GOT3 (cell line): ENCODE data around the gene PPP1R27.

Experiments
- DNase-seq: peaks from one replicate; lab custom pipeline; 2025; ENCODE audit warnings: mixed read lengths; lab: John Stamatoyannopoulos, UW

PPP1R27 gene

DNA sequence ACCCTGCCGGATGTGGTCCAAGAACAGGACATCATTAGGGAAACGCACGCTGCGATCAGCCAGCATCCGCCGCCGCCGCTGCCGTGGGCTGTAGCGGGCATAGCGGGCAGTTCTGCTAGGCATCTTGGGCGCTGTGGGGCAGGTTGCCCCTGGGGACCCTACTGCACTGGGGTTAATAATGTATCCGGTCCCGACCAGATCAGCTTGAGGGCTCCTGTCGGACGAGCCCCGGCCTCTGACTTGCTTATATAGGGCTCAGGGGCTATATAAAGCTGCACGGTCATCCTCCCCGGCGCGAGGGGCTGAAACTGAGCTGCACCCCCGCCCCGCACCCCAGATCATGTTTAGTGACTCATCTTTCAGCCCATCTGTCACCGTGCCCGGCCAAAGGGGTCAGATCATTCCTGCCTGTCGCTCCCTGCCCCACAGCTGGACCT is at the start of gene PPP1R27:
PPP1R27 (minus strand) TSS at position 220 of the 437 bp plus-strand sequence; CDS start at position 123, 97 bp downstream.
- DNase-seq: no peak

- DNase-seq: no peak
Measured at GRCh38 chr17:81884520-81884919, 49.7 kb upstream of the PPP1R27 start.

DNA sequence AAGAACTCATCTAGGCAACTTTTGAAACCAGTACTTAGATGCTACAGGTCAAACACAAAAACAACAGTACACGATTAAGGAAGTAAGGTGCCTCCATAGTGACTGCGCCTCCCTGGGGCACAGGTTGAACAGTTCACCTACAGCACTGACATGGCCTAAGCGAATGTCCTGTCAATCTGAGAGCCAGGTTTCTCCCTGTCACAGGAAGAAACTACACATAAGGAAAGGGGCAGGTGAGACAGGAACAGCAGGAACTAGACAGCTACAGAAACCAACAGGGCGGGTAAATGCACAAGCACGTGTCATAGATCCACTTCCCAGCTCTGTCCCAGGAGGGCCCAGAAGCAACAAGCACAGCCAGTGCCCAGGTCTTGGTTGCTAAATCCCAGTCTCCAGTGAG is 44.3 kb upstream of the PPP1R27 start:
- no peak for DNase-seq

- no peak for DNase-seq
Measured at GRCh38 chr17:81878294-81878693, 43.4 kb upstream of the PPP1R27 start.

- no peak for DNase-seq
Measured at GRCh38 chr17:81877569-81877968, 42.7 kb upstream of the PPP1R27 start.

DNA sequence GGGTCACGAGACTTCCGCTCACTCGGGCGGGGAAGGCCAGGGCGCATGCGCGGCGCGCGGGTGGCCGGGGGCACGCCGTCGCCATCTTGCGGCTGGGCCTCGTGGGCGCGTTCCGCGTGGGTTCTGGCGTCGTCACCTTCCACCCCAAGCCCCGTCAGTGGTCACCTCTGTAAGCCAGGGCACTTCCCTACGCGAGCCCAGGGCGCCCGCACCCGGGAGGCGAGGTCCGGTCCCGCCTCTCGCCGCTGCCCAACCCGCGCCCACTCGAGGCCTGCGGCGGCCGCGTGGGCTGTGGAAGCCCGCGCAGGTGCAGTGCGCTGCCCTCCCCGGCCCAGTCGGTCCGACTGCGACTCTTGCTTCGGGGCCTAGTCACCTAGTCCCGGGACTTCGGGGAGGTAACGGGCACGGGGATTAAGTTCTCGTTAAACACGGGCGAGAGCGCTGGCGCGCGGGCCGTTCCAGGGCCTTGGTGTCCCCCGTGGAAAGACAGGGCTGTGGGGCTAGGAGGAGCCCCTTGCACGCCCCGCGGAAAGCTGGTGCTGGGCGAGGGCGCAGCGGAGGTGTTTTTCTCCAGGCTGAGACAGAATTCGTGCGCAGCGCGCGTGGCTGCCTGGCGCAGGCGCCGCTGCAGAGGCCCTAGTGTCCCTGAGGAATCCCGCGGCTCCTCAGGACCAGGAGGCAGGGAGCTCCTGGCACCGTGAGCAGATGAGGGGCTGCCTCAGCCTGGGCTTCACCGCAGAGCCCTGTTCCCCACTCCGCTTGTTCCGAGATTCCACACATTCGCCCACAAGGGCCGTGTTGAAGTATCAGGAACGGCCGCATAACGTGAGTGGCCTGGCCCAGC is 36.8 kb upstream of the PPP1R27 start:
- peak; percentile 83 for DNase-seq

DNA sequence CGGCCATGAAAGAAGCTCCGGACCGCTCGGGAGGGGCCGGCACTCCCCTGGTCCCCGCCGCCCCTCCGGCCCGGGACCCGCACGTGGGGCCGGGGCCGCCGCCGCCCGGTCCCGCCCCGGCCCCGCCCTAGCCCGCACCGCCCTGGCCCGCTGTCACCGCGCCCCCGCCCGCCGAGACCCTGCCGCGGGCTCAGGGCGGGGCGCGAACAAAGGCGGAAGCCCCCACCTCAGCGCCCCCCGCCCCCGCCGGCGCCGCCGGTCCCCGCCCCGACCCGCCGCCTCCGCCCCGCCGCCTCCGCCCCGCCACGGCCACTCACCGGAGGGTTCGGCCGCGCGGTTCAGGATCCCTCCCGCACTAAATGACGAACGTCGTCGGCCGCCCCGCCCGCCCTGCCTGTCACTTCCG is 36.1 kb upstream of the PPP1R27 start, which contains the start of gene ARHGDIA:
ARHGDIA (minus strand) TSS at position 357 of the 406 bp plus-strand sequence. CDS start 1,407 bp downstream, outside the sequence.
- no peak for DNase-seq

GRCh38 chr17:81870131-81870980 is 35.5 kb upstream of the PPP1R27 start:
- no peak for DNase-seq

DNA sequence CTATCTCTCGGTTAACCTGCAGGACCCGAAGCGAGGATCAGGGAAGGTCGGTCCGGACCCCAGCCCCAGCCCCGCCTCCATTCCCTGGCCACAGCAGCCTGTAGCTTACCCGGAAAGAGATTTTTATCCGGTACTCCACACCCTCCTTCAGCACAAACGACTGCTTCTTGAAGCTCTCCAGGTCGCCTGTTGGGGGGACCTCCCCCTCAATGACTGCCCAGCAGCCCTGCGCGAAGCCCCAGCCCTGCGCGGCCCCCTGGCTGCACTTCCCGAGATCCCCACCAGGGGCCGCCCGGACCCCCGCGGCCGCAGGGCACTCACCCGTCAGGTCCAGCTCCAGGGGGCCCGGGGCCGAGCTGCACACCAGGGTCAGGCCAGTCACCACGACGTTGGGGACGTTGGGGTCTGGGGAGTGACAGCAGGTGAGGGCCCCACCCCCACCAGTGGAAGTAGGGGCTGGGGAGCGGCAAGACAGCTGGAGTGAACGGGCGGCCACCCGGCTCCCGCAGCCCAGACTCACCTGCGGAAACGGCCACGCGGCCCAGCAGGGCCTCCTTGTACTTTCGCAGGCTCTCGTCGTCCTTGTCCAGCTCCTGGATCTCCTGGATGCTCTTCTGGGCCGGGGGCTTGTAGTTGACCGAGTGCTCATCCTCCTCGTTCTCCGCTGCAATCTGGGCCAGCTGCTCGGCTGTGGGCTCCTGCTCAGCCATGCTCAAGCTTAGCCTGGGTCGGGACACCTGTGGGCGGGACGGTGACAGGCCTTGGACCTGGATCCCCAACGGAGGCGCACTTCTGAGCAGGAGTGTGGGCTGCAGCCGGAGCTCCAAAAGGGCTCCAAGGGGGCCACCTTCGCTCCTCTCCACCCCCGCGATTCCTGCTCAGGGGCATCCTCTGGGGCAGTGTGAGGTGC is 34.6 kb upstream of the PPP1R27 start:
- DNase-seq: no peak

DNA sequence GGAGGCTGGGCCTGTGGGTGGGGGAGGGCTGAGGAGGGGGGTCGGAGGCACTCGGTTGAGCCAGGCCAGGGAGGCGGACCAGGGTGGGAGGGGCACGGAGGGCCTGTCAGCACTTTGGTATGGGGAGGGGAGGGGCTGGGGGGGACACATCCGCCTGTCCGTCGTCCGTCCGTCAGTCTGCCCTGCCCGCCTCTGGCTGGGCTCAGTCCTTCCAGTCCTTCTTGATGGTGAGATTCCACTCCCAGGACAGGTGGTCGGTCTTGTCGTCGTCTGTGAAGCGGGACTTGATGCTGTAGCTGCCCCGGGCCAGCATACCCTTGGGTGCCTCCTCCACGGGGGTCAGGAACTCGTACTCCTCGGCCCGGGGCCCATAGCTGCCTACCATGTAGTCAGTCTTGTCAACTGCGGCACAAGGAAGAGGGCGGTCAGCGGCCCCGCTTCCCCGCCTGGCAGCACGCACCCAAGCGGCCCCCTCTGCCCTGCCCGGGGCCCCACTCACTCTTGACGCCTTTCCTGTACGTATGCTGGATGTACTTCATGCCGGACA is 33.9 kb upstream of the PPP1R27 start:
- DNase-seq: no peak

GRCh38 chr17:81867991-81868673 is 33.3 kb upstream of the PPP1R27 start:
- no peak for DNase-seq

DNA sequence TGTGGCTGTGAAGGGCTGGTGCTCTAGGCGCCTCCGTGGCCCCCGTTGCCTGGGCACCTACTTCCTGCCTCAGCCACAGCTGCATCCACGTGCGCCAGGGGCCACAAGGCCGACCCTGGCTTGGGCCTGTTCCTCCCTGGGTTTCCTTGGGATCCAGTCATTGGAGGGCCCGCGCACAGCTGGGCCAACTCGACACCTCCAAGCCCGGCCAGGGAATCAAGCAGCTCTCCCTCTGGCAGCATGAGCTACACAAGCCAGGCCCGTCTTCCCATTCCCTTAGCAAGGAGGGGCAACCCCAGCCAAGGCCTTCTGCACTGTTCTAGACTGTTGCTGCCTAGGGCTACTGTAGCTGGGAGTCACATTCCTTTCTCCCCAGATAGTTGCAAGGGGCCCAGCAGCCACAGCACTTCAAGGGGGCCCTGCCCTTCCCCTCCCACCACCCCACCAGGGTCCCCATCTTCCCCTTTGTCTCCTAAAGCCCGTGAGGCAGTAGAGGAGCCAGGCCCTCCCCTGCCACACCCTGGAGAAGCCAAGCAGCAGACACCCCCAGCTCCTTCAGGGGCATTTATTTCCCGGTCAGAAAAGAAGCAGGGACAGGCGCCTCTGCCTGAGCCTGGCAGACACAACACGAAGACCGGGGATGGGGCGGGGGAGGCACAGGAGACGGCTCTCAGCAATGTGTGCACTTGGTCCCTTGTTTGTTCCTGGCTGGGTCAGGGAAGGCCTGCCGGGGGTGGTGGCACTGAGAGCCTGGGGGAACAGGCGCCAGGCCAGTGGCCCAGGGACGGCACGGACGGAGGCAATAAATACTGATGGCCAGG is 32.5 kb upstream of the PPP1R27 start:
- no peak for DNase-seq

- no peak for DNase-seq
Measured at GRCh38 chr17:81866440-81867169, 31.8 kb upstream of the PPP1R27 start.

- no peak for DNase-seq
Measured at GRCh38 chr17:81865733-81866439, 31.0 kb upstream of the PPP1R27 start.

DNA sequence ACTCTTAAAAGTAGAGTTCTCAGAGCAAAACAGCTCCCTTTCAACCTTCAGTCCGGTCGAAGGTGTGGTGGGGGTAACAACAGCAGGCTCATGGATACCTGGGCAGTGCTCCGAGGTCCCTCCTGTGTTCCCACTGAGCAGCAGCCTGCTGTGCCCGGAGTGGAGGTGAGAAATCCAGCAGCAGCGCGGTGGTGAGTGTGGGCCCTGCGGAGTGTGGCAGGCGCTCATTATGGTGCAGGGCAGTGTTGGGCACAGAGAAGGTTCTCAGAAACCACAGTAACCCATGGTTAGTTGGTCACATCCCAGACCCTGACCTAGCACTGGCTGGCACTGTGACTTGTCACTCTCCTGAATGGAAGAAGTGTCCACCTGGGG is 30.5 kb upstream of the PPP1R27 start:
- no peak for DNase-seq

- no peak for DNase-seq
Measured at GRCh38 chr17:81863833-81864768, 29.3 kb upstream of the PPP1R27 start.

DNA sequence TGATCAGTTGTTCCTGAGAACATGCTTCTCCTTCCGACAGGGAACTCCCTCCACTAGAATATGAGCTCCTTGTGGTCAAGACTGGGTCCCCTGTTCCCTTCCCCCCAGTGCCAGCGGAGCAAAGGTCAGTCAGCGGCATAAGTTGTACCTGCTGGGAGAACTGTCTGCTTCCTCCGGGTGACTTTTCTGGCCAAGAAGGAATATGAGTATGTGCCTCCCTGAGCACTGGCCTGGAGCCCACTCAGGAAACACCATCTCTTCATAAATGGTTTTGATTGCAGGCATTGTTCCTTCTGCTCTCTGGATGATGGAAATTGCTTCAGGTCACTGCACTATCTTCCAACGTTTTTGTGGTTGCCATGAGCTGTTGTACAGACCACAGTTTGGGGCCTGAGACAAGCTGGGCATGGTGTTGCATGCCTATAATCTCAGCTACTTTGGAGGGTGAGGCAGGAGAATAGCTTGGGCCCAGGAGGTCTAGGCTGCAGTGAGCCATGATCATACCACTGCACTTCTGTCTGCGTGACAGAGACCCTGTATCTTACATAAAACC is 28.3 kb upstream of the PPP1R27 start:
- DNase-seq: no peak
